Naive thymus-derived CD8-positive, alpha-beta T cell (primary cell): Measurements from ENCODE around the gene KAZN. TPM values are rescaled to one million over a fixed set of nuclear protein-coding genes. Genes with fewer than 3 reads are reported as not detected.

ENCODE experiments used
- ATAC-seq, 2 donors: fragments of 150-1000 bp; cut with Tn5 transposase in 1 of 2; sonication (Bioruptor Pico), chemical (Tn5 transposase) in 1 of 2; 1 replicate in 1 of 2; 2 replicates in 1 of 2; pipeline ENCODE4 v1.10.0; 2021; ENCODE audit warnings: mild to moderate bottlenecking in 2 of 2, moderate library complexity in 2 of 2
- POLR2A ChIA-PET: fragments of 350-600 bp; sonication (Branson Sonifier 250); formaldehyde crosslinking; loops from one replicate; lab custom pipeline; 2021; ENCODE audit warnings: antibody characterized with exemption; lab: Charles Lee
- DNase-seq, 10 donors: peaks; one replicate each; pipeline versions ENCODE4 v3.0.0 to v3.0.0-alpha.2; 2020 to 2022
- H3K27ac Mint-ChIP-seq, 10 donors: one replicate each; pipeline ENCODE4 v1.8.0; 2020 to 2022; ENCODE audit warnings: mild to moderate bottlenecking in 10 of 10, mixed read lengths in 10 of 10, moderate library complexity in 4 of 10, inconsistent platforms in 1 of 10
- H3K27me3 Mint-ChIP-seq, 5 donors: one replicate each; pipeline ENCODE4 v1.8.0; 2021 to 2022; ENCODE audit warnings: mixed read lengths in 5 of 5
- H3K36me3 Mint-ChIP-seq, 3 donors: one replicate each; pipeline ENCODE4 v1.8.0; 2020 to 2022; ENCODE audit warnings: mixed read lengths in 3 of 3, mild to moderate bottlenecking in 2 of 3, inconsistent platforms in 1 of 3
- H3K4me1 Mint-ChIP-seq, 4 donors: one replicate each; pipeline ENCODE4 v1.8.0; 2021 to 2022; ENCODE audit warnings: mixed read lengths in 4 of 4
- H3K4me3 Mint-ChIP-seq, 10 donors: one replicate each; pipeline ENCODE4 v1.8.0; 2020 to 2022; ENCODE audit warnings: mild to moderate bottlenecking in 10 of 10, mixed read lengths in 10 of 10, moderate library complexity in 6 of 10, inconsistent platforms in 1 of 10
- H3K9me3 Mint-ChIP-seq, 9 donors: one replicate each; pipeline ENCODE4 v1.8.0; 2020 to 2022; ENCODE audit warnings: mixed read lengths in 9 of 9, mild to moderate bottlenecking in 3 of 9, inconsistent platforms in 1 of 9, moderate library complexity in 1 of 9
- polyA plus RNA-seq, 3 donors: library from polyadenylated mRNA; unstranded; fragments of 300-500 nt; fragmentation: Illumina TruSeq; gene quantifications; one replicate each; pipeline ENCODE4 v1.2.3, GENCODE V29; 2021
- total RNA-seq, 8 experiments: library from RNA in 2 of 8; stranded (reverse) in 2 of 8; gene quantifications; one replicate each; pipeline ENCODE4 v1.2.3 and lab custom pipeline; 2021 to 2026

Gene KAZN
- total and polyA plus RNA-seq, 5 experiments from 2014 or later, result 0.02 to 0.63 (median 0.12) TPM; not detected in 1

DNA sequence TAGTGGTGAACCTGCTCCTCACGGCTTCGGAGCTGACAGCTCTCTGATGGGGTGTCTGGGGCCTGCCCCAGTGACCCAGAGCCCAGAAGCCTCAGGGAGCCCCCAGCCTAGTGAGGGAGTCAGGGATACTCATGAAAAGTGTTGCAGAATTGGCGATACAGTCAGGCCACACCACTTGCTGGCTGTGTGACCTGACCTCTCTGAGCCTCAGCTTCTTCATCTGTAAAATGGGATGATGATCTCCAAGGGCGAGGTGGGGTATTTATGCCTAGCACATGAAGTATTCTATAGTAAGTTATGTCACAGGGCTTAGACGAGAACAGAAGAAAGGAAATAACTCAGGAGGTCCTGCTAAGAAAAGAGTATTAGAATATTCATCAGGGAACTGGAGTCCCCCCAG lies 556.7 kb downstream of the KAZN start:
- H3K27ac Mint-ChIP-seq, result peak overlapping the region in 2 of 10 donors; percentile 6 to 46
- POLR2A ChIA-PET, result no interaction called here
- DNase-seq (no peak), ATAC-seq (no peak)
- H3K27me3 Mint-ChIP-seq, result peaks cover 18 to 41% (median 27%) of the 10 kb centered on the region in 5 donors
- peak overlapping the region in 8 of 10 donors; percentile 11 to 77 (median 43) for H3K4me3 Mint-ChIP-seq
- H3K36me3 Mint-ChIP-seq, result peaks cover 0 to 2% (median 0%) of the 10 kb centered on the region in 3 donors
- peaks cover 0 to 4% (median 0%) of the 10 kb centered on the region in 9 donors for H3K9me3 Mint-ChIP-seq
- H3K4me1 Mint-ChIP-seq, result peaks cover 12 to 37% (median 26%) of the 10 kb centered on the region in 4 donors

DNA sequence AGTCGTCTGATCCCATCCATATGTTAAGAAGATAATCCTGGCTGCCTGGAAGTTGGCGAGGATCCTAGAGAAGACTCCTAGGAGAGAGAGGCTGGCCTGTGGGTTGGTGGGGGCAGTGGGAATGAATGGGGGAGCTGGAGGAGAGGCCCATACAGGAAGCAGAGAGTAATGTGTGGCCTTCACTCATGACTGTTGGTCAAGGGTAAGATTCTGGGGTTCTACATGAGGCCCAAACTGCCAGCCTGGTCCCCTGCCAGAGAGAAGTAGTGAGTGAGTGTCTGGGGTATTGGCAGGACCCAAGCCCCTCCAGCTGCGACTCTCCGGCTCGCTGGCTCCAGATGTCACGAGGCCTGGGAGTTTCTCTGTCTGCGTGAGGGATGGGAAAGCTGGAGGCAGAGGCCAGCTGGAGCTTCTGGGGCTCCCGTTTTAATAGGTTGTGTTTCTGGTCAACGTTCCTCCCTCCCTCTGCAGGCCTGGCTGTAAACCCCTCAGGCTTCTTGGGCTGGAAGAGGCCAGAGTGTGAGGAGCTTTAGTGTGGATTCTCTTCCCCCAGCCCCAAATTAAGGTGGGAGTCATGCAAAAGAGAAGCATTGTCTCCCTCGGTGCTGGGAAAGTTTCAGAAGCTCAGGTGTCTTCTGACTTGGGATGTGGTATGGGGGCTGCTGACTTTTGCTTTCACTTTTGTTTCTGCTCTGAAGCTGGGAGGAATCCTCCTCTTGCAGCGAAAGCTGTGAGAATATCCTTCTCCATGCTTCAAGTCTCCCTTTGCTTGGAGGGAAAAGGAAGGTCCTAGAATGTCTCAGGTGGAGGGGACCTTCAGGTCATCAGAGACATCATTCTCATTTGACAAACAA lies 557.6 kb downstream of the KAZN start:
- peak overlapping the region; percentile 12 to 77 (median 64) for H3K4me3 Mint-ChIP-seq
- H3K4me1 Mint-ChIP-seq, result peaks cover 10 to 37% (median 26%) of the 10 kb centered on the region in 4 donors
- no peaks in the 10 kb centered on the region for H3K36me3 Mint-ChIP-seq
- ATAC-seq (no peak), DNase-seq (no peak)
- peaks cover 11 to 35% (median 23%) of the 10 kb centered on the region in 5 donors for H3K27me3 Mint-ChIP-seq
- POLR2A ChIA-PET, result no interaction called here
- no peaks in the 10 kb centered on the region for H3K9me3 Mint-ChIP-seq
- H3K27ac Mint-ChIP-seq, result peak overlapping the region in 6 of 10 donors; percentile 8 to 60 (median 35)

DNA sequence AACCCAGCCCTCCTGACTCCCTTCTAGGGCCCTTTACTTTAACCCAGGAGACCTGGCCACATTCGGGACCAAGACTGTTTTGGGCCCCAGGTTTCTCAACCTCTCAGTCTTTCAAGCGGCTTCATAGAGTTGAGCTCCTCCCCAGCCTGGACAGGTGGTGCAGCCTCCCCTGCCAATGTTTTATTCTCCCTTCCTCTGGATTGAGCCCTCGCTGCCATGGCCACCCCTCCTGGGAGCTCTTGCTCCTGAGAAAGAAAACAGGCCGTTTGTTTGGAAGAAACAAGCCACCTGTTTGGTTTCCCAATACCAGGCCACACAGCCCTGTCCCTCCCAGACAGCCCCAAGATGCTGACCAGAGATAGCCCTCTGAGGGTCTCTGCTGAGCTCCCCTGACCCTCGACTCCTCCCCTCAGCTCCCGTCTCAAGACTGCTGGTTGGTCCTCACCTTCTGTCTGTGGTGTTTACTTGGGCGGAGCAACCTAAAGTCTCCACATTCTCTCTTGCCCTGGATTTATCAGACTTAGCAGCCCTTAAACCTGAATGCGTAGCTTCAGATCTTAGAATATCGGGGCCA lies 558.4 kb downstream of the KAZN start:
- peak overlapping the region in 5 of 10 donors; percentile 20 to 70 (median 60) for H3K27ac Mint-ChIP-seq
- H3K36me3 Mint-ChIP-seq, result no peaks in the 10 kb centered on the region
- peaks cover 10 to 27% (median 18%) of the 10 kb centered on the region in 5 donors for H3K27me3 Mint-ChIP-seq
- H3K4me3 Mint-ChIP-seq, result peak overlapping the region in 7 of 10 donors; percentile 30 to 74 (median 58)
- H3K9me3 Mint-ChIP-seq, result no peaks in the 10 kb centered on the region
- POLR2A ChIA-PET, result no interaction called here
- DNase-seq, result no peak
- no peak for ATAC-seq
- peaks cover 10 to 35% (median 26%) of the 10 kb centered on the region in 4 donors for H3K4me1 Mint-ChIP-seq

DNA sequence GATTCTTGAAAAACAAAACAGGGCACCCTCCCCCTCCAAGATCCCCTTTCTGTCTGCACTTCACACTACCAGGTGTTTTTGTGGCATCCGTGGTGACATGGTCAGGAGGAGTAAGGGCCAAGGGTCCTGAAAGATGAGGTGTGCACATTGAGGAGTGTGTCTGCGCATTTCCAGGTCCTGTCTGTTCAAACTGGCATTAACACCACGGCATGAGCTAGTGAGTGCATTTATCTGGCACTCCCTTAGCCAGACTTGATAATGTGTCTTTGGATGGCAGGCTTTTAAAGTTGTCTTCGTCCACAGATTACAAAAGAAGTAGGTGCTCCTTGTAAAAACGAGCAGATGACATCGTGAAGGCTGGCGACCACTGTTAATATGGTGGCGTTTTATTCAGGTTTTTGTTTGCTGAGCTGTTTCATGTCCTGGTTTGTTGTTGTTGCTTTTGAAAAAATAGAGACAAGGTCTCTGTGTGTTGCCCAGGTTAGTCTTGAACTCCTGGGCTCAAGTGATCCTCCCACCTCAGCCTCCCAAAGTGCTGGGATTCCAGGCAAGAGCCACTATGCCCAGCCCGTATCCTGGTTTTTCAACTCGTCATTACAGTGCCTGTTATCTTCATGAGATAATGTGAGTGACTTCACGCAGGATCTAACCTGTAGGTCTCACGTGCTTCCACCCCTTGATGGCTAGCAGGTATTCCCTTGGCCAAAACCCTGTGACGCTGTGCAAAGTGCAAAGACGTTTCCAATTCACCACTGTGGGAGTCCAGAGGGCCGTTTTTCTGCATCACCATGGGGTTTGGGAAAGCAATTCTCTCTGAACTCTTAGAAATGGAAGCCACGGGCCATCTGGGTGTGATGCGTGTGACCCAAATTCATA lies 559.3 kb downstream of the KAZN start:
- H3K4me3 Mint-ChIP-seq, result no peak overlapping the region
- POLR2A ChIA-PET, result no interaction called here
- peaks cover 8 to 24% (median 13%) of the 10 kb centered on the region in 5 donors for H3K27me3 Mint-ChIP-seq
- DNase-seq, result no peak
- ATAC-seq, result no peak
- H3K4me1 Mint-ChIP-seq, result peaks cover 10 to 30% (median 25%) of the 10 kb centered on the region in 4 donors
- H3K36me3 Mint-ChIP-seq, result no peaks in the 10 kb centered on the region
- no peak overlapping the region for H3K27ac Mint-ChIP-seq
- no peaks in the 10 kb centered on the region for H3K9me3 Mint-ChIP-seq

DNA sequence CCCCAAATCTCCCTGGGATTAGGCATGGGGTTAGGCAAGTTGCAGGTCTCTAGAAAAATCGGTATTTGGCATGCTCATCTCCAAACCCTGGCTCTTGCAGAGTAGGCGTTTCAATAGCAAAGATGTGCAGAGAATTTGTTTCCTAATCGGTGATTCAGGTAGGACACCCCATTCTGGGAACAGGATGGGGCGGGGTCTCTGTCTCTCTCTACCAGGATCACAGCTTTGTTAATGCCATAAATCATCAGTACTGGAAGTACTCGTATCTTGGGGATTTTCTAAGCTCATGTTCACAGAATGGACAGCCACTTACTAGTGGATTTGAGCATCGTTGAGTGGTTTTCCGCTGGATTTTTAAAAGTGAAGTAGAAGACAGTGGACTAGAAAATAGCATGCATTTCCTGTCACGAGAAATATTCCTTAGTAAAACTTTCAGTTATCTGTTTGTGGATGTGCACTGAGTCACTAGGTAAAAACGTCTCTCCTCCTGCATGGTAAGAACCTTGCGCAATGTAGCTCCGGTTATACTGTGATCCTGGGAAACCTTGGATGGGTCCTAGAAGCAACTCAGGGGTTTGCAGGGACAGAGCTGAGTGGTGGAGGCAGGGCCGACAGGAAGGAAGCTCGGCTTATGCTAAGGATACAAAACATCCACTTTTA lies 560.2 kb downstream of the KAZN start:
- H3K27me3 Mint-ChIP-seq, result peaks cover 8 to 20% (median 13%) of the 10 kb centered on the region in 5 donors
- ATAC-seq (no peak), DNase-seq (no peak)
- POLR2A ChIA-PET, result no interaction called here
- H3K4me3 Mint-ChIP-seq, result no peak overlapping the region
- no peak overlapping the region for H3K27ac Mint-ChIP-seq
- no peaks in the 10 kb centered on the region for H3K36me3 Mint-ChIP-seq
- peaks cover 10 to 30% (median 22%) of the 10 kb centered on the region in 4 donors for H3K4me1 Mint-ChIP-seq
- no peaks in the 10 kb centered on the region for H3K9me3 Mint-ChIP-seq

DNA sequence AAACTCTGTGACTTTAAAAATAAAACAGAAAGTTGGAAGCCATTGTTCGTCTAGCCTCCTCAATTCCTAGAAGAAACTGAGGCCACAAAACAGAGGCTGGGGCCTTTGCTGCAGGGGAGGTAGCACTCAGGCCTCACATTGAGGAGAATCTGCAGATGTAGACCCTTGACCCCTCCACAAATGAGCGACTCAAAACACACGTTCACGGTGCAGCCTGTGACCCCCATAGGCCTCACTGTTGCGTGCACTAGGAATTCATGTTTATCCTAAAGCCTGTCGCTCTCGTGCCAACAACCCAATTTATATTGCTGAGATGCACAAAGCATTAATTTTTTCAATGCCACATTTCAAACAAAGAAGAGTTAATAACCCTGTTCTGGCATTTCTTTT lies 560.7 kb downstream of the KAZN start:
- H3K4me3 Mint-ChIP-seq, result no peak overlapping the region
- no peak for DNase-seq
- POLR2A ChIA-PET, result no interaction called here
- ATAC-seq, result no peak
- no peaks in the 10 kb centered on the region for H3K9me3 Mint-ChIP-seq
- peaks cover 8 to 19% (median 13%) of the 10 kb centered on the region in 5 donors for H3K27me3 Mint-ChIP-seq
- no peak overlapping the region for H3K27ac Mint-ChIP-seq
- no peaks in the 10 kb centered on the region for H3K36me3 Mint-ChIP-seq
- H3K4me1 Mint-ChIP-seq, result peaks cover 10 to 27% (median 21%) of the 10 kb centered on the region in 4 donors

DNA sequence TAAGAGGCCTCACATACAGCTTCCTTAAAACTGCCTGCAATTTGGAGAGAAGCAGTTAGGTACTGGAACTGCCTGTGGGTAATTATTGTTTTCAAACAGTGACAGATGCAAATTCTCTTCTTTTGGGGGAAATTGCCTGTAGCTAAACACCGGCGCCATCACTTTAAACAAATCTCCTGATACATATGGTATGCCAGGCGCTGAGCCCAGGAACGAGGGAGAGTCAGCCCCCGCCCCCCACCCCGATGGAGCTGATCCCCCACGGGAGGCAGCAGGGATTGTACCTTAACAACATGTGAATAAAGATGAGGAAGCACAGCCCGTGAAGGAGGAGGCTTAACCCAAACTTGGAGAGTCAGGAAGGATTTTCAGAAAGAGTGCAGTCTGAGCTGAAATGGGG lies 562.1 kb downstream of the KAZN start:
- Mint-ChIP-seq H3K4me3 (no peak overlapping the region), H3K36me3 (no peaks in the 10 kb centered on the region), H3K27ac (no peak overlapping the region), H3K9me3 (no peaks in the 10 kb centered on the region), H3K27me3 (peaks cover under 1 to 5% (median 4%) of the 10 kb centered on the region in 5 donors), H3K4me1 (peaks cover 4 to 17% (median 14%) of the 10 kb centered on the region in 4 donors)
- ATAC-seq (no peak), DNase-seq (no peak)
- POLR2A ChIA-PET, result no interaction called here

DNA sequence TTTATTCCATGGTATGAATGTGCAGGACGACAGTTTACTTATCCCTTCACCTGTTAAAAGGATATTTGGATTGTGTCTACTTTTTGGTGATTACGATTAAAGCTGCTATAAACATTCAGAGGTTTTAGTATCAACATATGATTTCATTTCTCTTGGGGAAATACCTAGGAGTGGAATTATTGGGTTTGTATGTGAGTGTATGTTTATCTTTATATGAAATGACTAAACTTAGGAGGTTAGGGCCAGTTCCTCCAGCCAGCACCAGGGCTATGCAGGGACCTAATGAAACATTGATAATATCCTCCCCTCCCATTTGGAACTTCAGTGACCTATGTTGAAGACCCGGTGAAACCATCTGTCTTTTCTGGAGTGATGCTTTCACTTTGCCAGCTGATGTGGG lies 568.9 kb downstream of the KAZN start:
- Mint-ChIP-seq H3K4me3 (no peak overlapping the region), H3K36me3 (no peaks in the 10 kb centered on the region), H3K27me3 (peaks cover 4 to 10% (median 5%) of the 10 kb centered on the region in 5 donors), H3K4me1 (no peaks in the 10 kb centered on the region), H3K27ac (no peak overlapping the region), H3K9me3 (no peaks in the 10 kb centered on the region)
- ATAC-seq (no peak), DNase-seq (no peak)
- POLR2A ChIA-PET, result no interaction called here
